GM12878 (cell line): ENCODE data around the gene THADA.

ENCODE experiments used
- CUX1 ChIP-seq: IDR thresholded peaks from 2 replicates; pipeline ENCODE4 v1.6.1; 2012; ENCODE audit warnings: improper control_type of control experiment, low read depth, low read length; ENCODE audit not compliant: insufficient replicate concordance
- EP300 ChIP-seq, 2 experiments: fragments of 150-350 bp in 1 of 2; IDR thresholded peaks; 2 replicates each; pipeline ENCODE4 v1.6.1; 2011 to 2012; ENCODE audit warnings: low read depth in 2 of 2, low read length in 2 of 2, borderline replicate concordance in 1 of 2, improper control_type of control experiment in 1 of 2, inconsistent platforms in 1 of 2; ENCODE audit not compliant: control insufficient read depth in 1 of 2
- JUNB ChIP-seq: IDR thresholded peaks from 2 replicates; pipeline ENCODE4 v1.6.1; 2016; ENCODE audit warnings: antibody characterized with exemption, mild to moderate bottlenecking
- MAX ChIP-seq: IDR thresholded peaks from 2 replicates; pipeline ENCODE4 v1.6.1; 2012; ENCODE audit warnings: low read depth, low read length, improper control_type of control experiment
- RELA ChIP-seq: fragments of 450-650 bp; IDR thresholded peaks from 2 replicates; pipeline ENCODE4 v1.8.0; 2014; ENCODE audit warnings: borderline replicate concordance; ENCODE audit not compliant: partially characterized antibody
- USF2 ChIP-seq: IDR thresholded peaks from 2 replicates; pipeline ENCODE4 v1.6.1; 2011; ENCODE audit warnings: low read depth, low read length, improper control_type of control experiment, borderline replicate concordance

GRCh38 chr2:43217228-43218154 lies 378.3 kb downstream of the THADA start:
- TF ChIP-seq JUNB (no peak), RELA (no peak), USF2 (no peak), CUX1 (no peak), MAX (no peak), EP300 (IDR thresholded peaks at IDR 0.05; ENCODE audit: borderline replicate concordance in 1 of 2, control insufficient read depth in 1 of 2, low read depth in 2 of 2, low read length in 2 of 2) (no peak)
